ENCODE data around the gene NKTR.

Gene NKTR

GRCh38 chr3:42662037-42662812, 61.7 kb downstream of the NKTR start:
- Histone ChIP-seq H3K27ac (ENCODE audit: extremely low read depth, low read depth, low read length) (no peak overlapping the region), H3K36me3 (ENCODE audit: control insufficient read depth in 2 of 2, insufficient read depth in 1 of 2, low read length in 2 of 2) (peaks cover 0 to 56% of the 10 kb centered on the region in 2 experiments; a peak in 1 of 3 replicates), H3K4me1 (ENCODE audit: control insufficient read depth, insufficient read depth, low read length) (no peaks in the 10 kb centered on the region), H3K9me3 (ENCODE audit: control insufficient read depth, insufficient read depth, low read depth, low read length) (no peaks in the 10 kb centered on the region), H3K4me3 (ENCODE audit: low read depth, low read length) (no peak overlapping the region)
- ChIA-PET CTCF (no interaction called here), POLR2A (no interaction called here)
- TF ChIP-seq OSR2 (tag by site-specific recombination; IDR thresholded peaks at IDR 0.05) (no peak), ZNF473 (tag by site-specific recombination; IDR thresholded peaks at IDR 0.05) (no peak), ZNF138 (tag by site-specific recombination; IDR thresholded peaks at IDR 0.05; ENCODE audit: borderline replicate concordance) (no peak), ZBTB21 (tag by site-specific recombination; IDR thresholded peaks at IDR 0.05) (no peak), ZBTB1 (tag by site-specific recombination; IDR thresholded peaks at IDR 0.05) (no peak), ZNF670 (tag by site-specific recombination; IDR thresholded peaks at IDR 0.05; ENCODE audit: low read depth) (no peak), ZBTB48 (tag by site-specific recombination; IDR thresholded peaks at IDR 0.05) (no peak), WT1 (tag by site-specific recombination; IDR thresholded peaks at IDR 0.05) (no peak), ZFP3 (tag by site-specific recombination; IDR thresholded peaks at IDR 0.05; ENCODE audit: low read depth) (no peak), ZNF645 (tag by site-specific recombination; IDR thresholded peaks at IDR 0.05) (no peak)
- TF ChIP-seq, protein P1, sequence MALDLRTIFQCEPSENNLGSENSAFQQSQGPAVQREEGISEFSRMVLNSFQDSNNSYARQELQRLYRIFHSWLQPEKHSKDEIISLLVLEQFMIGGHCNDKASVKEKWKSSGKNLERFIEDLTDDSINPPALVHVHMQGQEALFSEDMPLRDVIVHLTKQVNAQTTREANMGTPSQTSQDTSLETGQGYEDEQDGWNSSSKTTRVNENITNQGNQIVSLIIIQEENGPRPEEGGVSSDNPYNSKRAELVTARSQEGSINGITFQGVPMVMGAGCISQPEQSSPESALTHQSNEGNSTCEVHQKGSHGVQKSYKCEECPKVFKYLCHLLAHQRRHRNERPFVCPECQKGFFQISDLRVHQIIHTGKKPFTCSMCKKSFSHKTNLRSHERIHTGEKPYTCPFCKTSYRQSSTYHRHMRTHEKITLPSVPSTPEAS (tag by site-specific recombination; IDR thresholded peaks at IDR 0.05) = no peak

DNA sequence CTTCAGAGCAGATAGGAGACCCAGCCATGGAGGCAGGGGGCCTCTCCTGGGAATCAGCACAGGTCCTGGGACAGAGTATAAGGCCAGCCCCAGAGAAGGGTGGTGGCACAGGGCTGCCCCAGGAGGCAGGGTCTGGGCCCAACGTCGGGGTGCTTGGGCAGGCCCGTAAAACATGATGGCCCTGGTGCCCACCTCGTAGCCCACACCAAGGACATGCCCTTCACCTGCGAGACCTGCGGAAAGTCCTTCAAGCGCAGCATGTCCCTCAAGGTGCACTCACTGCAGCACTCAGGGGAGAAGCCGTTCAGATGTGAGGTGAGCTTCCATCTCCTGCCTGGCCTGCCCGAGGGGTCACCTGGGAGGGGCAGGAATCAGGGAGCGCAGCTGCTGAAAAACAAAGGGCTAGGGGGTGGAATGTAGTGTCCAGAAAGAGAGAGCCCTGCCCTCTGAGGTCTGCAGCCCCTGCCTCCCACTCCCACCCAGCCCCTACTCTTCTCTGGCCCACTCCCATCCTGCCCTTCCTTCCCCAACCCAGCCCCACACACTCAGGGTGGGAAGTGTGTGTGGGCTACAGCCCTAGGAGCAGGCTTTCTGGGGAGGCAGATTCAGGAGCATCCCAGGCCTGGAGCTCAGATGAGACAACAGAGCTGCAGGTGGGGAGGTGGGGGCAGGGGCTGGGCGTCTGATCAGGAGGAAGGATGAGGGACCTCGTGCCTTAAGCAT, 62.5 kb downstream of the NKTR start:
- Histone ChIP-seq H3K36me3 (ENCODE audit: control insufficient read depth in 2 of 2, insufficient read depth in 1 of 2, low read length in 2 of 2) (peaks cover 0 to 49% of the 10 kb centered on the region in 2 experiments; a peak in 1 of 3 replicates), H3K4me3 (ENCODE audit: low read depth, low read length) (no peak overlapping the region), H3K4me1 (ENCODE audit: control insufficient read depth, insufficient read depth, low read length) (no peaks in the 10 kb centered on the region), H3K9me3 (ENCODE audit: control insufficient read depth, insufficient read depth, low read depth, low read length) (no peaks in the 10 kb centered on the region), H3K27ac (ENCODE audit: extremely low read depth, low read depth, low read length) (no peak overlapping the region)
- CTCF ChIA-PET = interaction anchor here (0.6 kb wide), 1 partner anchor 124 kb away, joined by 5 read pairs; no protein-coding TSS in a partner anchor
- TF ChIP-seq ZNF292 (tag by site-specific recombination; IDR thresholded peaks at IDR 0.05; ENCODE audit: borderline replicate concordance, low read depth) (no peak), EGR2 (tag by site-specific recombination; IDR thresholded peaks at IDR 0.05; ENCODE audit: low read depth) (peak; percentile 43; the same call in 1 of the 2 replicates), ZFHX2 (tag by site-specific recombination; conservative IDR thresholded peaks at IDR 0.05) (peak; percentile 21; the same call in 1 of the 2 replicates)
- POLR2A ChIA-PET = interaction anchor here (1.0 kb wide), 1 partner anchor 10 kb away, joined by 3 read pairs; no protein-coding TSS in a partner anchor

- Histone ChIP-seq H3K4me3 (ENCODE audit: low read depth, low read length) (no peak overlapping the region), H3K36me3 (ENCODE audit: control insufficient read depth in 2 of 2, insufficient read depth in 1 of 2, low read length in 2 of 2) (peaks cover 0 to 40% of the 10 kb centered on the region in 2 experiments; a peak in 1 of 3 replicates), H3K4me1 (ENCODE audit: control insufficient read depth, insufficient read depth, low read length) (no peaks in the 10 kb centered on the region), H3K27ac (ENCODE audit: extremely low read depth, low read depth, low read length) (no peak overlapping the region), H3K9me3 (ENCODE audit: control insufficient read depth, insufficient read depth, low read depth, low read length) (no peaks in the 10 kb centered on the region)
- CTCF ChIA-PET = interaction anchor here (0.6 kb wide), 2 partner anchors 21 to 125 kb away, joined by 5 read pairs; no protein-coding TSS in a partner anchor
- POLR2A ChIA-PET = interaction anchor here (1.0 kb wide), 1 partner anchor 11 kb away, joined by 3 read pairs; no protein-coding TSS in a partner anchor
- TF ChIP-seq ZNF114 (tag by site-specific recombination; IDR thresholded peaks at IDR 0.05) (no peak), ZNF132 (tag by site-specific recombination; IDR thresholded peaks at IDR 0.05; ENCODE audit: borderline replicate concordance) (no peak), ZBTB7A (tag by site-specific recombination; IDR thresholded peaks at IDR 0.05; ENCODE audit: low read depth) (no peak), SP7 (tag by site-specific recombination; IDR thresholded peaks at IDR 0.05) (no peak), ZFP3 (tag by site-specific recombination; IDR thresholded peaks at IDR 0.05; ENCODE audit: low read depth) (no peak), KLF17 (tag by site-specific recombination; IDR thresholded peaks at IDR 0.05) (no peak), ZNF658 (tag by site-specific recombination; IDR thresholded peaks at IDR 0.05) (no peak), ZSCAN23 (tag by site-specific recombination; IDR thresholded peaks at IDR 0.05) (no peak), ZNF324 (tag by site-specific recombination; IDR thresholded peaks at IDR 0.05) (no peak), ZBTB21 (tag by site-specific recombination; IDR thresholded peaks at IDR 0.05) (no peak), ZNF514 (tag by site-specific recombination; IDR thresholded peaks at IDR 0.05) (no peak)
- TF ChIP-seq, protein P2, sequence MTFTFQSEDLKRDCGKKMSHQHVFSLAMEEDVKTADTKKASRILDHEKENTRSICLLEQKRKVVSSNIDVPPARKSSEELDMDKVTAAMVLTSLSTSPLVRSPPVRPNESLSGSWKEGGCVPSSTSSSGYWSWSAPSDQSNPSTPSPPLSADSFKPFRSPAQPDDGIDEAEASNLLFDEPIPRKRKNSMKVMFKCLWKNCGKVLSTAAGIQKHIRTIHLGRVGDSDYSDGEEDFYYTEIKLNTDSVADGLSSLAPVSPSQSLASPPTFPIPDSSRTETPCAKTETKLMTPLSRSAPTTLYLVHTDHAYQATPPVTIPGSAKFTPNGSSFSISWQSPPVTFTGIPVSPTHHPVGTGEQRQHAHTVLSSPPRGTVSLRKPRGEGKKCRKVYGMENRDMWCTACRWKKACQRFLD (tag by site-specific recombination; IDR thresholded peaks at IDR 0.05) = no peak
These were observed 63.3 kb downstream of the NKTR start for GRCh38 chr3:42663581-42664437.
